Ovary (tissue), 3 donors: ENCODE measurements around the gene NELL1.

Experiments
- POLR2A ChIP-seq: fragments of 450-650 bp; IDR thresholded peaks from one replicate; pipeline ENCODE4 v1.6.1; 2017; ENCODE audit warnings: antibody characterized with exemption, mild to moderate bottlenecking, moderate library complexity
- TF ChIP-seq, protein P1 (sequence below), 3 donors: fragments of 450-650 bp in 2 of 3; fragments of 200-600 bp in 1 of 3; IDR thresholded peaks; one replicate each; pipeline versions ENCODE4 v1.5.1 to v1.8.0; 2016 to 2022; ENCODE audit warnings: antibody characterized with exemption in 3 of 3, mild to moderate bottlenecking in 1 of 3
- donor health status: DM: no; HTN: no; CAD: no.

DNA sequence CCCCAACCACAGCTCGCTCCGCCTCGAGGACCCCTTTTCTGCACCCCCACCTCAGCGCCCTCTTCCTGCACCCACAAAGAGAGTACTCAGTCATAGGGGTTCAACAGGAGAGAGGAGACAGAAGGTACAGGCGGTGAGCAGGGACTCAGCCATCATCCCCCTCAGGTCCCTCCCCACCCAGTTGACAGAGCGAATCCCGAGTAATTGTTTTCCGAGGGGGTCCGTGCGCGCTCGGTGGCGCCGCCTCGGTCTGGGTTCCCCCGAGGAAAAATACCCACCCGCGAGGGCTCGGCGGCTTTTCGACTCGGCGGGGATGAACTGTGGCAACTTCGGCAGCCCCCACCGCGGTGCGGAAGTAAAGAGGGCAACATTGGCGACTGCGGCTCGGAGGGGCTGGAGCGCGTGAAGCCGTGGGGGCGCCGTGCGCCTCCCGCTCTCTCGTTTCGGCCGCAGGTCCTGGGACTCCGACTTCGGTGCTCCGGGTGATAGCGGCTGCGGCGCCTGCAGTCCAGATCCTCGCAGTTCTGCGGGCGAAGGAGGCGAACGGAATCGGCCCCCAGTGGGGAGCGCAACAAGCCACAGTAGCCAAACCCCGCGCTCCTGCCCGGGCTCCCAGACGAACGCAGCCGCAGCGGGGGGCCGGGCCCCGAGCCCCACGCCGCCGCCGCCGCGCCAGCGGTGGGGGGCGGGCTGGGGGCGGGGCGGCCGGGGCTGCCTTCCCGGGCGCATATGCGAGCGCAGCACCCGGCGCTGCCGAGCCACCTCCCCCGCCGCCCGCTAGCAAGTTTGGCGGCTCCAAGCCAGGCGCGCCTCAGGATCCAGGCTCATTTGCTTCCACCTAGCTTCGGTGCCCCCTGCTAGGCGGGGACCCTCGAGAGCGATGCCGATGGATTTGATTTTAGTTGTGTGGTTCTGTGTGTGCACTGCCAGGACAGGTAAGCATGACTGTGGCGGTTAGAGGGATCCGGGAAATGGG, at the start of gene NELL1:
- TF ChIP-seq POLR2A = no peak
- TF ChIP-seq, protein P1, sequence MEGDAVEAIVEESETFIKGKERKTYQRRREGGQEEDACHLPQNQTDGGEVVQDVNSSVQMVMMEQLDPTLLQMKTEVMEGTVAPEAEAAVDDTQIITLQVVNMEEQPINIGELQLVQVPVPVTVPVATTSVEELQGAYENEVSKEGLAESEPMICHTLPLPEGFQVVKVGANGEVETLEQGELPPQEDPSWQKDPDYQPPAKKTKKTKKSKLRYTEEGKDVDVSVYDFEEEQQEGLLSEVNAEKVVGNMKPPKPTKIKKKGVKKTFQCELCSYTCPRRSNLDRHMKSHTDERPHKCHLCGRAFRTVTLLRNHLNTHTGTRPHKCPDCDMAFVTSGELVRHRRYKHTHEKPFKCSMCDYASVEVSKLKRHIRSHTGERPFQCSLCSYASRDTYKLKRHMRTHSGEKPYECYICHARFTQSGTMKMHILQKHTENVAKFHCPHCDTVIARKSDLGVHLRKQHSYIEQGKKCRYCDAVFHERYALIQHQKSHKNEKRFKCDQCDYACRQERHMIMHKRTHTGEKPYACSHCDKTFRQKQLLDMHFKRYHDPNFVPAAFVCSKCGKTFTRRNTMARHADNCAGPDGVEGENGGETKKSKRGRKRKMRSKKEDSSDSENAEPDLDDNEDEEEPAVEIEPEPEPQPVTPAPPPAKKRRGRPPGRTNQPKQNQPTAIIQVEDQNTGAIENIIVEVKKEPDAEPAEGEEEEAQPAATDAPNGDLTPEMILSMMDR (IDR thresholded peaks at IDR 0.05) = no peak
